HepG2 (cell line): ENCODE data around the gene HS3ST3B1. TPM values are rescaled to one million over a fixed set of nuclear protein-coding genes. Genes with fewer than 3 reads are reported as not detected.

Source experiments
- CC2D1A ChIP-seq: sonication (generic); formaldehyde crosslinking; IDR thresholded peaks from 2 replicates; pipeline ENCODE4 v1.8.1; 2023; ENCODE audit warnings: mild to moderate bottlenecking, missing genetic modification reagents
- CEBPB ChIP-seq: IDR thresholded peaks from 2 replicates; pipeline ENCODE4 v1.6.1; 2011; ENCODE audit warnings: low read depth, low read length, improper control_type of control experiment, borderline replicate concordance
- GATA4 ChIP-seq: sonication (generic); IDR thresholded peaks from 2 replicates; pipeline ENCODE4 v1.6.1; 2016; ENCODE audit warnings: antibody characterized with exemption, low read depth, borderline replicate concordance
- GPN1 ChIP-seq: sonication (generic); formaldehyde crosslinking; IDR thresholded peaks from 2 replicates; pipeline ENCODE4 v1.5.1; 2020; ENCODE audit warnings: missing genetic modification reagents, borderline replicate concordance
- MIER3 ChIP-seq: IDR thresholded peaks from 2 replicates; pipeline ENCODE4 v1.6.1; 2016; ENCODE audit warnings: missing compliant biosample characterization, borderline replicate concordance
- NR2C2 ChIP-seq: sonication (generic); formaldehyde crosslinking; IDR thresholded peaks from 2 replicates; pipeline ENCODE4 v1.4.0; 2020; ENCODE audit warnings: missing genetic modification reagents, mild to moderate bottlenecking, moderate library complexity, borderline replicate concordance
- SNAPC2 ChIP-seq: sonication (generic); formaldehyde crosslinking; IDR thresholded peaks from 2 replicates; pipeline ENCODE4 v1.8.1; 2022; ENCODE audit warnings: mild to moderate bottlenecking, missing genetic modification reagents
- YEATS4 ChIP-seq: sonication (generic); formaldehyde crosslinking; IDR thresholded peaks from 2 replicates; pipeline ENCODE4 v1.4.0; 2020; ENCODE audit warnings: missing genetic modification reagents, borderline replicate concordance
- ZBTB7B ChIP-seq: sonication (generic); formaldehyde crosslinking; IDR thresholded peaks from 2 replicates; pipeline ENCODE4 v1.4.0; 2020; ENCODE audit warnings: missing genetic modification reagents
- ZNF451 ChIP-seq: sonication (generic); formaldehyde crosslinking; IDR thresholded peaks from 2 replicates; pipeline ENCODE4 v1.5.0; 2020; ENCODE audit warnings: mild to moderate bottlenecking, missing genetic modification reagents
- ZNF501 ChIP-seq: sonication (generic); formaldehyde crosslinking; IDR thresholded peaks from 2 replicates; pipeline ENCODE4 v1.5.1; 2020; ENCODE audit warnings: mild to moderate bottlenecking, moderate library complexity, missing genetic modification reagents
- ZNF768 ChIP-seq: sonication (generic); formaldehyde crosslinking; IDR thresholded peaks from 2 replicates; pipeline ENCODE4 v1.4.0; 2020; ENCODE audit warnings: missing genetic modification reagents
- polyA plus RNA-seq, 8 experiments: library from polyadenylated mRNA; depleted of rRNA in 3 of 8; stranded (reverse) in 7 of 8; unstranded in 1 of 8; fragments of >200 nt; fragmentation: Illumina TruSeq in 4 of 8; extraction: Trizol in 4 of 8; gene quantifications; 2 replicates each; pipeline versions ENCODE4 v1.2.1 to v1.2.3, GENCODE V29; 2011 to 2016; ENCODE audit warnings: low read depth in 4 of 8, missing spikeins in 1 of 8, mixed read lengths in 1 of 8; ENCODE audit not compliant: insufficient read depth in 1 of 8
- total RNA-seq, 5 experiments: library from RNA; depleted of rRNA; stranded (reverse); fragments of >200 nt; fragmentation: Illumina TruSeq; extraction: Trizol; gene quantifications; 2 replicates each; pipeline ENCODE4 v1.2.3, GENCODE V29; 2016; ENCODE audit warnings: low read depth in 1 of 5
- TF ChIP-seq, protein P1 (sequence below): sonication (generic); formaldehyde crosslinking; IDR thresholded peaks from 2 replicates; pipeline ENCODE4 v1.4.0; 2020; ENCODE audit warnings: missing genetic modification reagents, mild to moderate bottlenecking, borderline replicate concordance
- TF ChIP-seq, protein P2 (sequence below): sonication (generic); formaldehyde crosslinking; conservative IDR thresholded peaks from 2 replicates; pipeline ENCODE4 v1.4.0; 2020; ENCODE audit warnings: missing genetic modification reagents
- TF ChIP-seq, protein P3 (sequence below): sonication (generic); formaldehyde crosslinking; IDR thresholded peaks from 2 replicates; pipeline ENCODE4 v1.8.1; 2023; ENCODE audit warnings: mild to moderate bottlenecking, missing genetic modification reagents
- TF ChIP-seq, protein P4 (sequence below), 2 experiments: IDR thresholded peaks; 2 replicates each; pipeline ENCODE4 v1.6.1; 2011 to 2012; ENCODE audit warnings: low read length in 2 of 2, borderline replicate concordance in 1 of 2, low read depth in 1 of 2, mild to moderate bottlenecking in 1 of 2, moderate library complexity in 1 of 2
- TF ChIP-seq, protein P5 (sequence below): sonication (generic); formaldehyde crosslinking; IDR thresholded peaks from 2 replicates; pipeline ENCODE4 v1.5.1; 2020; ENCODE audit warnings: mild to moderate bottlenecking, moderate library complexity, missing genetic modification reagents

The HS3ST3B1 gene
- total and polyA plus RNA-seq, 2 of the 13 experiments (the other 11 are each of a cell fraction or from before 2014, with no cell fraction given), result 15.7 to 39.5 TPM

DNA sequence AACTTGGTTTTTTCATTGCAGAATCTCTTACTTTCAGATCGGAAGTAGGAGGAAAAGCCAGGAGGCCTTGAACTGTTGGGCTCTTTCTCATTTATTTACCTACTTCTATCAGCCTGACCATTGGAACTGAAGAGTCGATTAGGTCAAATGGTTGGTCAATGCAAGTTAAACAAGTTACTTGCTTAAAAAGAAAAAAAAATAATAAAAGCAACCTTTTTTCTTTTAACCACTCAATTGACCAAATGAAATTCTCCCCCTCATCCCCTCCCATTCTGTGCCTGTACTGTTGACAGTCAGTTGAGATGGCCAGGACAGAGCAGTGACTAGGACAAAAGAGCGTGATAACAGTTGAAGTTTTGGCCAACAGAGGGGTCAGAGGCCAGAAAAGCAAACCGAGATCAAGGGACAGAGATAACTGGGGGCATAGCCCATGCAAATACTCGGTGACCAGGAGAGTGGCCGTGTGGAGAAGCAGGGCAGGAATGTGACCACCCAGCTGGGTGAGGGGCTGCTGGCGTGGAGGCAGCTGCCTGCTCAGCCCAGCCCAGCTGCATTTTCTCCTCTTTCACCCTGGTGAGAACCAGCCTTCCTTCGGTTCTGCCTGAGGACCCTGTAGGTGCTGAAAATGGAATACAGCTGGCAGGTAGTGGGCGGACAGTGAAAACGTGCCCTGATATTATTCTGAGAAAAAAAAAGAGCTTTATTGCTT is 72.2 kb downstream of the HS3ST3B1 start (continued):
- 0 out of 2 replicates have a peak, but pooled peaks have one; percentile 11 for TF ChIP-seq SNAPC2 (CRISPR knock-in tag)
- TF ChIP-seq, protein P1, sequence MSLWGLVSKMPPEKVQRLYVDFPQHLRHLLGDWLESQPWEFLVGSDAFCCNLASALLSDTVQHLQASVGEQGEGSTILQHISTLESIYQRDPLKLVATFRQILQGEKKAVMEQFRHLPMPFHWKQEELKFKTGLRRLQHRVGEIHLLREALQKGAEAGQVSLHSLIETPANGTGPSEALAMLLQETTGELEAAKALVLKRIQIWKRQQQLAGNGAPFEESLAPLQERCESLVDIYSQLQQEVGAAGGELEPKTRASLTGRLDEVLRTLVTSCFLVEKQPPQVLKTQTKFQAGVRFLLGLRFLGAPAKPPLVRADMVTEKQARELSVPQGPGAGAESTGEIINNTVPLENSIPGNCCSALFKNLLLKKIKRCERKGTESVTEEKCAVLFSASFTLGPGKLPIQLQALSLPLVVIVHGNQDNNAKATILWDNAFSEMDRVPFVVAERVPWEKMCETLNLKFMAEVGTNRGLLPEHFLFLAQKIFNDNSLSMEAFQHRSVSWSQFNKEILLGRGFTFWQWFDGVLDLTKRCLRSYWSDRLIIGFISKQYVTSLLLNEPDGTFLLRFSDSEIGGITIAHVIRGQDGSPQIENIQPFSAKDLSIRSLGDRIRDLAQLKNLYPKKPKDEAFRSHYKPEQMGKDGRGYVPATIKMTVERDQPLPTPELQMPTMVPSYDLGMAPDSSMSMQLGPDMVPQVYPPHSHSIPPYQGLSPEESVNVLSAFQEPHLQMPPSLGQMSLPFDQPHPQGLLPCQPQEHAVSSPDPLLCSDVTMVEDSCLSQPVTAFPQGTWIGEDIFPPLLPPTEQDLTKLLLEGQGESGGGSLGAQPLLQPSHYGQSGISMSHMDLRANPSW, result no peak
- TF ChIP-seq ZBTB7B, result peak; percentile 99
- TF ChIP-seq ZNF451 (CRISPR knock-in tag), result 0 out of 2 replicates have a peak, but pooled peaks have one; percentile 60
- TF ChIP-seq, protein P2, sequence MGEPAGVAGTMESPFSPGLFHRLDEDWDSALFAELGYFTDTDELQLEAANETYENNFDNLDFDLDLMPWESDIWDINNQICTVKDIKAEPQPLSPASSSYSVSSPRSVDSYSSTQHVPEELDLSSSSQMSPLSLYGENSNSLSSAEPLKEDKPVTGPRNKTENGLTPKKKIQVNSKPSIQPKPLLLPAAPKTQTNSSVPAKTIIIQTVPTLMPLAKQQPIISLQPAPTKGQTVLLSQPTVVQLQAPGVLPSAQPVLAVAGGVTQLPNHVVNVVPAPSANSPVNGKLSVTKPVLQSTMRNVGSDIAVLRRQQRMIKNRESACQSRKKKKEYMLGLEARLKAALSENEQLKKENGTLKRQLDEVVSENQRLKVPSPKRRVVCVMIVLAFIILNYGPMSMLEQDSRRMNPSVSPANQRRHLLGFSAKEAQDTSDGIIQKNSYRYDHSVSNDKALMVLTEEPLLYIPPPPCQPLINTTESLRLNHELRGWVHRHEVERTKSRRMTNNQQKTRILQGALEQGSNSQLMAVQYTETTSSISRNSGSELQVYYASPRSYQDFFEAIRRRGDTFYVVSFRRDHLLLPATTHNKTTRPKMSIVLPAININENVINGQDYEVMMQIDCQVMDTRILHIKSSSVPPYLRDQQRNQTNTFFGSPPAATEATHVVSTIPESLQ (CRISPR knock-in tag), result 0 out of 2 replicates have a peak, but pooled peaks have one; percentile 44
- TF ChIP-seq ZNF501 (CRISPR knock-in tag), result no peak; the same call in 1 of the 2 replicates
- TF ChIP-seq GATA4, result peak; percentile 97
- TF ChIP-seq, protein P3, sequence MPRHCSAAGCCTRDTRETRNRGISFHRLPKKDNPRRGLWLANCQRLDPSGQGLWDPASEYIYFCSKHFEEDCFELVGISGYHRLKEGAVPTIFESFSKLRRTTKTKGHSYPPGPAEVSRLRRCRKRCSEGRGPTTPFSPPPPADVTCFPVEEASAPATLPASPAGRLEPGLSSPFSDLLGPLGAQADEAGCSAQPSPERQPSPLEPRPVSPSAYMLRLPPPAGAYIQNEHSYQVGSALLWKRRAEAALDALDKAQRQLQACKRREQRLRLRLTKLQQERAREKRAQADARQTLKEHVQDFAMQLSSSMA (CRISPR knock-in tag), result no peak
- peak; percentile 83 for TF ChIP-seq NR2C2 (CRISPR knock-in tag)
- TF ChIP-seq GPN1 (CRISPR knock-in tag), result no peak
- no peak for TF ChIP-seq CC2D1A (CRISPR knock-in tag)
- peak; percentile 71 for TF ChIP-seq ZNF768 (CRISPR knock-in tag)
- TF ChIP-seq, protein P4, sequence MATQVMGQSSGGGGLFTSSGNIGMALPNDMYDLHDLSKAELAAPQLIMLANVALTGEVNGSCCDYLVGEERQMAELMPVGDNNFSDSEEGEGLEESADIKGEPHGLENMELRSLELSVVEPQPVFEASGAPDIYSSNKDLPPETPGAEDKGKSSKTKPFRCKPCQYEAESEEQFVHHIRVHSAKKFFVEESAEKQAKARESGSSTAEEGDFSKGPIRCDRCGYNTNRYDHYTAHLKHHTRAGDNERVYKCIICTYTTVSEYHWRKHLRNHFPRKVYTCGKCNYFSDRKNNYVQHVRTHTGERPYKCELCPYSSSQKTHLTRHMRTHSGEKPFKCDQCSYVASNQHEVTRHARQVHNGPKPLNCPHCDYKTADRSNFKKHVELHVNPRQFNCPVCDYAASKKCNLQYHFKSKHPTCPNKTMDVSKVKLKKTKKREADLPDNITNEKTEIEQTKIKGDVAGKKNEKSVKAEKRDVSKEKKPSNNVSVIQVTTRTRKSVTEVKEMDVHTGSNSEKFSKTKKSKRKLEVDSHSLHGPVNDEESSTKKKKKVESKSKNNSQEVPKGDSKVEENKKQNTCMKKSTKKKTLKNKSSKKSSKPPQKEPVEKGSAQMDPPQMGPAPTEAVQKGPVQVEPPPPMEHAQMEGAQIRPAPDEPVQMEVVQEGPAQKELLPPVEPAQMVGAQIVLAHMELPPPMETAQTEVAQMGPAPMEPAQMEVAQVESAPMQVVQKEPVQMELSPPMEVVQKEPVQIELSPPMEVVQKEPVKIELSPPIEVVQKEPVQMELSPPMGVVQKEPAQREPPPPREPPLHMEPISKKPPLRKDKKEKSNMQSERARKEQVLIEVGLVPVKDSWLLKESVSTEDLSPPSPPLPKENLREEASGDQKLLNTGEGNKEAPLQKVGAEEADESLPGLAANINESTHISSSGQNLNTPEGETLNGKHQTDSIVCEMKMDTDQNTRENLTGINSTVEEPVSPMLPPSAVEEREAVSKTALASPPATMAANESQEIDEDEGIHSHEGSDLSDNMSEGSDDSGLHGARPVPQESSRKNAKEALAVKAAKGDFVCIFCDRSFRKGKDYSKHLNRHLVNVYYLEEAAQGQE (IDR thresholded peaks at IDR 0.05; ENCODE audit: borderline replicate concordance in 1 of 2, low read depth in 1 of 2, low read length in 2 of 2), result peak in 1 of 2 experiments; percentile 61; a peak in 1 of 4 replicates
- TF ChIP-seq, protein P5, sequence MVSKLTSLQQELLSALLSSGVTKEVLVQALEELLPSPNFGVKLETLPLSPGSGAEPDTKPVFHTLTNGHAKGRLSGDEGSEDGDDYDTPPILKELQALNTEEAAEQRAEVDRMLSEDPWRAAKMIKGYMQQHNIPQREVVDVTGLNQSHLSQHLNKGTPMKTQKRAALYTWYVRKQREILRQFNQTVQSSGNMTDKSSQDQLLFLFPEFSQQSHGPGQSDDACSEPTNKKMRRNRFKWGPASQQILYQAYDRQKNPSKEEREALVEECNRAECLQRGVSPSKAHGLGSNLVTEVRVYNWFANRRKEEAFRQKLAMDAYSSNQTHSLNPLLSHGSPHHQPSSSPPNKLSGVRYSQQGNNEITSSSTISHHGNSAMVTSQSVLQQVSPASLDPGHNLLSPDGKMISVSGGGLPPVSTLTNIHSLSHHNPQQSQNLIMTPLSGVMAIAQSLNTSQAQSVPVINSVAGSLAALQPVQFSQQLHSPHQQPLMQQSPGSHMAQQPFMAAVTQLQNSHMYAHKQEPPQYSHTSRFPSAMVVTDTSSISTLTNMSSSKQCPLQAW, result no peak
- no peak for TF ChIP-seq CEBPB
- TF ChIP-seq YEATS4 (CRISPR knock-in tag), result peak; percentile 34; the same call in 1 of the 2 replicates
- peak; percentile 62; the same call in 1 of the 2 replicates for TF ChIP-seq MIER3 (CRISPR knock-in tag)
